ENCODE data around the gene NHERF2. TPM values are rescaled to one million over a fixed set of nuclear protein-coding genes. Genes with fewer than 3 reads are reported as not detected.

Gene NHERF2
- polyA plus RNA-seq, 1 donor, result 36.7 TPM

GRCh38 chr16:1990351-1991134, 36.2 kb upstream of the NHERF2 start:
- DNase-seq (ENCODE audit: low read depth), result no peak

GRCh38 chr16:1991135-1991551, 35.6 kb upstream of the NHERF2 start:
- DNase-seq (ENCODE audit: low read depth), result no peak

GRCh38 chr16:1991588-1991947, 35.1 kb upstream of the NHERF2 start:
- DNase-seq (ENCODE audit: low read depth), result no peak

GRCh38 chr16:1991948-1992703, 34.6 kb upstream of the NHERF2 start:
- no peak for DNase-seq (ENCODE audit: low read depth)

- no peak for DNase-seq (ENCODE audit: low read depth)
Measured at GRCh38 chr16:1992704-1993317, 33.9 kb upstream of the NHERF2 start.

- DNase-seq (ENCODE audit: low read depth), result no peak
Measured at GRCh38 chr16:1993731-1994131, 33.0 kb upstream of the NHERF2 start.

- DNase-seq (ENCODE audit: low read depth), result no peak
Measured at GRCh38 chr16:1997494-1998359, 29.0 kb upstream of the NHERF2 start.

- DNase-seq (ENCODE audit: low read depth), result no peak
Measured at GRCh38 chr16:1998360-1998835, 28.3 kb upstream of the NHERF2 start.

GRCh38 chr16:1998852-1999801, 27.6 kb upstream of the NHERF2 start:
- no peak for DNase-seq (ENCODE audit: low read depth)

- no peak for DNase-seq (ENCODE audit: low read depth)
Measured at GRCh38 chr16:1999866-2000514, 26.7 kb upstream of the NHERF2 start.

- DNase-seq (ENCODE audit: low read depth), result no peak
Measured at GRCh38 chr16:2001035-2001434, 25.7 kb upstream of the NHERF2 start.

- no peak for DNase-seq (ENCODE audit: low read depth)
Measured at GRCh38 chr16:2001456-2002355, 25.0 kb upstream of the NHERF2 start.

GRCh38 chr16:2002406-2003230, 24.1 kb upstream of the NHERF2 start:
- DNase-seq (ENCODE audit: low read depth), result no peak

GRCh38 chr16:2003231-2003826, 23.4 kb upstream of the NHERF2 start:
- DNase-seq (ENCODE audit: low read depth), result no peak

GRCh38 chr16:2003827-2004641, 22.7 kb upstream of the NHERF2 start:
- peak; percentile 39 for DNase-seq (ENCODE audit: low read depth)

- DNase-seq (ENCODE audit: low read depth), result no peak
Measured at GRCh38 chr16:2004795-2005517, 21.7 kb upstream of the NHERF2 start.

All from forelimb muscle (tissue), 1 donor.